PC-3 (cell line): ENCODE results near the gene UQCRQ.

Experiments used
- EZH2 ChIP-seq: fragments of 300-600 bp; sonication (generic); IDR thresholded peaks from one replicate; pipeline ENCODE4 v1.6.1; 2017; ENCODE audit warnings: antibody characterized with exemption, mild to moderate bottlenecking, low read length; ENCODE audit not compliant: unreplicated experiment
- TF ChIP-seq, protein P1 (sequence below): fragments of 300-600 bp; sonication (generic); conservative IDR thresholded peaks from 2 replicates; pipeline ENCODE4 v1.5.1; 2017; ENCODE audit warnings: antibody characterized with exemption, low read depth, mild to moderate bottlenecking, low read length

DNA sequence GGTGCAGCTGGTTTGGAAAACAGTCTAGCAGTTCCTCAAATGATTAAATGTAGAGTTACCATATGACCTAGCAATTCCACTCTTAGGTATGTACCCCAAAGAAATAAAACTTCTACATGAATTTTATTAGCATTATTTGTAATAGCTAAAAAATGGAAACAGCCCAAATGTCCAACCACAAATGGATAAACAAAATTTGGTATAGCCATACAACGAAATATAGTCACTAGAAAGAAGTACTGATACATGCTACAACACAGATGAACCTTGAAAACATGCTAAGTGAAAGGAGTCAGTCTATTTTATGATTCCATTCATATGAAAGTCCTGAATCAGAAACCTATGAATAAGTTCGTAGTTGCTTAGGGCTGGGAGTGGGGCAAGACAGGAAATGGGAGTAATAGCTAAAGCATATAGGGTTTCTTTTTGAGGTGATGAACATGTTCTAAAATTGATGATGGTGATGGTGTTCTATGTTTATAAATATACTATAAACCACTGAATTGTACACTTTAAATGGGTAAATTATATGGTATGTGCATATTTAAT lies 6.5 kb upstream of the UQCRQ start:
- TF ChIP-seq EZH2 = no peak
- TF ChIP-seq, protein P1, sequence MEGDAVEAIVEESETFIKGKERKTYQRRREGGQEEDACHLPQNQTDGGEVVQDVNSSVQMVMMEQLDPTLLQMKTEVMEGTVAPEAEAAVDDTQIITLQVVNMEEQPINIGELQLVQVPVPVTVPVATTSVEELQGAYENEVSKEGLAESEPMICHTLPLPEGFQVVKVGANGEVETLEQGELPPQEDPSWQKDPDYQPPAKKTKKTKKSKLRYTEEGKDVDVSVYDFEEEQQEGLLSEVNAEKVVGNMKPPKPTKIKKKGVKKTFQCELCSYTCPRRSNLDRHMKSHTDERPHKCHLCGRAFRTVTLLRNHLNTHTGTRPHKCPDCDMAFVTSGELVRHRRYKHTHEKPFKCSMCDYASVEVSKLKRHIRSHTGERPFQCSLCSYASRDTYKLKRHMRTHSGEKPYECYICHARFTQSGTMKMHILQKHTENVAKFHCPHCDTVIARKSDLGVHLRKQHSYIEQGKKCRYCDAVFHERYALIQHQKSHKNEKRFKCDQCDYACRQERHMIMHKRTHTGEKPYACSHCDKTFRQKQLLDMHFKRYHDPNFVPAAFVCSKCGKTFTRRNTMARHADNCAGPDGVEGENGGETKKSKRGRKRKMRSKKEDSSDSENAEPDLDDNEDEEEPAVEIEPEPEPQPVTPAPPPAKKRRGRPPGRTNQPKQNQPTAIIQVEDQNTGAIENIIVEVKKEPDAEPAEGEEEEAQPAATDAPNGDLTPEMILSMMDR = no peak
